ES-I3 (cell line): ENCODE data around the gene GRK3.
"Not testable (repeated sequence)": the region's sequence is repeated elsewhere in the genome, so short reads cannot be mapped to it uniquely, and the experiment has no call there.

Experiments
- H3K36me3 ChIP-seq: 2 replicates; pipeline ENCODE4 v1.6.1; 2013; ENCODE audit warnings: mild to moderate bottlenecking, low read length, control low read depth, moderate library complexity; ENCODE audit not compliant: insufficient read depth
- H3K4me1 ChIP-seq: 2 replicates; pipeline ENCODE4 v1.6.1; 2013; ENCODE audit warnings: mild to moderate bottlenecking, control low read depth, low read length; ENCODE audit not compliant: insufficient read depth
- H3K9ac ChIP-seq: 2 replicates; pipeline ENCODE4 v1.6.1; 2013; ENCODE audit warnings: low read depth, mild to moderate bottlenecking, low read length, moderate library complexity
- H3K9me3 ChIP-seq: 2 replicates; pipeline ENCODE4 v1.6.1; 2013; ENCODE audit warnings: mild to moderate bottlenecking, low read length, moderate library complexity; ENCODE audit not compliant: control insufficient read depth, insufficient read depth

Gene GRK3

DNA sequence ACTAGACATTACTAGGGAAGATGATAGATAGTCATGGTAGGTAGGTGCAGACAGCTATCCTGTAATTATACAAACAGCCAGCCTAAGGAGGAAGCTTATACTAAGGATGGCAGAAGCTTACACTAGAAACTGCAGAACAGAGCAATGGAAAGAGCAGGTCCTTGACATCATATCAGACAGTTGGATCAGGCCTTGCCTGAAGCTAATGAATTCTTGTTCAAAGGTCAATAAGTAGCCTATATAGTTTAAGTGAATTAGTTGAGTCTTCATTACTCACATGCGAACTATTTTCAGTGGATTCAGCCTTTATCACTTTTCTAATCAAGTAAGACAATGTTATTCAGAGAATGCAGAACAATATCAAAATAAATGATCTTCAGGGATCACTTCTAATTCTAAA lies 22.3 kb upstream of the GRK3 start:
- H3K9me3 ChIP-seq, result no peaks in the 10 kb centered on the region
- no peaks in the 10 kb centered on the region for H3K36me3 ChIP-seq
- peaks cover 12% of the 10 kb centered on the region; the same call in 1 of the 2 replicates for H3K4me1 ChIP-seq
- H3K9ac ChIP-seq, result no peak overlapping the region

DNA sequence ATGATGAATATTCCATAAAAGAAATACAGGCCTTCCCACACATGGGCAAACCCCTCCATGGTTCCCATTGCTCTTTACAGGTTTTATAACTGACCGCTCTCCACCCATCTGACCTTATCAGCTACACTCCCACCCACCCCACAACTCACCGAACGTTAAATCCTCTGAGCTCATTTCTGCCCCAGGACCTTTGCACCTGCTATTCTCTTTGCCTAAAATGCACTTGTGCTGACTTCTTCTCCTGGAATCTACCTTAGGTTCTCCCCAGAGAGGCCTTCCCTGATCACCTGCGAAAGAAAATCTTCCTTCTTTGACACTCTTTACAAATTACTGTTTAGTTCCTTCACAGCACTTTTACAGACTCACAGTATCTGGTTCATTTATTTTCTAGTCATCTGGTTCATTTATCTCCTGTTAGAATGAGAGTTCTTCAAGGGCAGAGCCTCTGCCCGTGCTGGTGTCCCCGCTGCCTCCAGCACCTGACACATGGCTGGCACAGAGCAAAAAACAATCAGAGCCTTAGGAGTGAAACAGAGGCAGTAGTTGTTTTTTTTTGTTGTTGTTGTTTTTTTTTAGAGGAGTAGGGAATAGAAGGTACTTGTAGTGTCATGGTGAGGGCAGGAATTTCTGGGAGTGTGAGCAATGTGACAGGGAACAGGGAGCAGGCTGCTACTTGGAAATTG lies 21.6 kb upstream of the GRK3 start:
- peaks cover 12% of the 10 kb centered on the region; the same call in 1 of the 2 replicates for H3K4me1 ChIP-seq
- H3K9ac ChIP-seq, result no peak overlapping the region
- no peaks in the 10 kb centered on the region for H3K36me3 ChIP-seq
- no peaks in the 10 kb centered on the region for H3K9me3 ChIP-seq

DNA sequence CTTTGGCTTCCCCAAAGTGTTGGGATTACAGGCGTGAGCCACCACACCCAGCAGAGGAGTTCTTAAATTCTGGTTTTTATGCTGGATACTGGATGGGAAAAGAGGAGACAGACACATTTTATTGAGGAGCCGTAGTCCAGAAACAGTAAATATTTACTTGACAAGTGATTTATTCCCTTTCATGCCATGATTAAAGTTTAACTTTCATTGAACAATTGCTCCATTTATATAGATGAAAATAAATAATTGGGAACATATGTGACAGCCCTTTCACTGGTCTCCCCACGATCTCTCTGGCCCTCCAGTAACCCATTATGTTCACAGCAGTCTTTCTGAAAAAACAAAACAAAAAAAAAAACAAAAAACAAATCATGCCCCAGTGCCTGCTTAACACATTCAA lies 19.3 kb upstream of the GRK3 start:
- Histone ChIP-seq H3K36me3 (no peaks in the 10 kb centered on the region), H3K4me1 (peaks cover 12% of the 10 kb centered on the region; the same call in 1 of the 2 replicates), H3K9ac (no peak overlapping the region), H3K9me3 (no peaks in the 10 kb centered on the region)

DNA sequence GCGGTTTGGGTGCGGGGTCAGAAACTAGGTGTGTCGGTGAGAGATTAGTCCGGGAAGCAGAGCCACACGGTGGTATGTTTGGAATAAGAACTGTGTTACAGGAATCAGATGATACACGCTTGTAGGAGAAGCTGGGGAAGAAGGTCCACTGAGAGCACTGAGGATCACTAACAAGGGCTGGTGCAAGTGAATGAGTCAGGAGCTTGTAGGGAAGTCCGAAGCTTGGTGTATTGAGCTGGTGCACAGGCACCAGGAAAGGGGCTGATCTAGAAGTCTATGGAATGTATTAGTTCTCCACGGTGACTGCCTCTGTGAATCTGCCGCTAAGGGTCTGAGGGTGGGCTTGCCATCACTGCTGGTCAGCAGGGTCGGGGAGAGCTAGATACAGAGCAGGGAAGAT lies 18.8 kb upstream of the GRK3 start:
- peaks cover 12% of the 10 kb centered on the region; the same call in 1 of the 2 replicates for H3K4me1 ChIP-seq
- H3K9ac ChIP-seq, result no peak overlapping the region
- no peaks in the 10 kb centered on the region for H3K9me3 ChIP-seq
- no peaks in the 10 kb centered on the region for H3K36me3 ChIP-seq

DNA sequence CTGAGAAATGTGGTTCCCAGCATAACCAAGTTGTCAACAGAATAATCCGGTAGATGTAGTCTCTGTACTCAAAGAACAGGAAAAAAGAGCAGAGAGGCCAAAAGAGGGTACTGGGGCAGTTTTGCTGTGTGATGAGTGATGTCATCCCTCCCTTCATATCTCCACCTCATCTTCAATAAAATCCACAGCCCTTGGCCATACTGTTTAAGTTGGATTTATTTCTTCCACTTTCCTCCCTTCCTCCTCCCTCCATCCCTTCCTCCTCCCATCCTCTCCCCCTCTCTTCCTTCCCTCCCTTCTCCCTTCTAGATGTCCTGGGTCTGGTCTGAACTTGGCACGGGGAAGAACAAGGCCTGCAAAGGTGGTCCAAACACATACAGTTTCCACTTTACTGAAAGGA lies 18.2 kb upstream of the GRK3 start:
- Histone ChIP-seq H3K36me3 (no peaks in the 10 kb centered on the region), H3K9me3 (no peaks in the 10 kb centered on the region), H3K9ac (no peak overlapping the region), H3K4me1 (peaks cover 12% of the 10 kb centered on the region; the same call in 1 of the 2 replicates)

DNA sequence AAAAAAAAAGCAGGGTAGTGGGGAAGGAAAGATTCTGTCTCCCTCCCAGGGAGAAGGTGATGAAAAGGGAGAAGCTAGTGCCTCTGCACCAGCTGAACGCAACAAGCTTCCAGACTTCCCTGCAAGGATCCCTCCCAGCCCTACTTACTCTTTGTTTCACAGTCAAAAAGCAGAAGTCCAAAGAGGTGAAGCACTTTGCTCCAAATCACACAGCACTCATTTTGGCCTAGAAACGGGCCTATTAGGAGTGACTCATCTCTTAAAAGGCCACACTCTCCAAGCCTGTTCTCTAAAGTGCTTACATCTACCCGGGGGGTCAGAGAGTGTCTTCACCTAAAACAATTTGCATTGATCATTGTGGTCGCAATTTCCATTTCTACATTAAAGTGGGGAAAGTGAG lies 17.7 kb upstream of the GRK3 start:
- no peak overlapping the region for H3K9ac ChIP-seq
- H3K36me3 ChIP-seq, result no peaks in the 10 kb centered on the region
- H3K4me1 ChIP-seq, result peaks cover 12% of the 10 kb centered on the region; the same call in 1 of the 2 replicates
- no peaks in the 10 kb centered on the region for H3K9me3 ChIP-seq

DNA sequence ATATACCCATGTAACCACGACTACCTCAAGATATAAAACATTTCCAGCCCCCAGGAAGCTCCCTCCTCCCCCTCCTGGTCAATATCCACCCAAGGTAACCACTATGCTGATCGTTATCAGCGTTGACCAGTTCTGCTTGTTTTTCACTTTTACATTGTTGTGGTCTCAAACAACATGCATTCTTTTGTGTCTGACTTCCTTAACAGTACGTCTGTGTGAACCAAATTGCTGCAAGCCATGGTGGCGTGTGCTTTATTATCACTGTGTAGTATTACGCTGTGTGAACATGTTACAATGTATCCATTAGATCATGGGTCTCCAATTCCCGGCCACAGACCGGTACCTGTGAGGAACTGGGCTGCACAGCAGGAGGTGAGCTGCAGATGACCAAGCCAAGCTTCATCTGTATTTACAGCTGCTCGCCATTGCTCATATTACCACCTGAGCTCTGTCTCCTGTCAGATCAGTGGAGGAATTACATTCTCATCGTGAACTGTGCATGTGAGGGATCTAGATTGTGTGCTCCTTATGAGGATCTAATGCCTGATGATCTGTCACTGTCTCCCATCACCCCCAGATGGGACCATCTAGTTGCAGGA lies 15.5 kb upstream of the GRK3 start:
- H3K4me1 ChIP-seq, result peaks cover 12% of the 10 kb centered on the region; the same call in 1 of the 2 replicates
- no peak overlapping the region for H3K9ac ChIP-seq
- H3K9me3 ChIP-seq, result no peaks in the 10 kb centered on the region
- H3K36me3 ChIP-seq, result no peaks in the 10 kb centered on the region

DNA sequence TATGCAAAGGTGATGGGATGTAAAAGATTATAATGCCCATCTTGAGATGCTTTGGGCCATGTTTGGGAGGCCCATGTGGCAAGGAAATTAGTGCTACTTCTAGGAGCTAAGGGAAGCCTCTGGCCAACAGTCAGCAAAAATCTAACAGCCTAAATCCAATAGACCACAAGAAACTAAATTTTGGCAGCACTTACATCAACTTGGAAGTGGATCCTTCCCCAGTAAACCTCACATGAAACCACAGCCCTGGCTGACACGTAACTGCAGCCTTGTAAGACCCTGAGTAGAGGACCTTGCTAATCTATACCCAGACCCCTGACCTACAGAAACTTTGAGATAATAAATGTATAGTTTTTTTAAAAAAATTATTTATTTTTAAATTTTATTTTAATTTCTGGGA lies 13.1 kb upstream of the GRK3 start:
- Histone ChIP-seq H3K4me1 (peaks cover 11% of the 10 kb centered on the region), H3K36me3 (no peaks in the 10 kb centered on the region), H3K9ac (no peak overlapping the region), H3K9me3 (no peaks in the 10 kb centered on the region)

DNA sequence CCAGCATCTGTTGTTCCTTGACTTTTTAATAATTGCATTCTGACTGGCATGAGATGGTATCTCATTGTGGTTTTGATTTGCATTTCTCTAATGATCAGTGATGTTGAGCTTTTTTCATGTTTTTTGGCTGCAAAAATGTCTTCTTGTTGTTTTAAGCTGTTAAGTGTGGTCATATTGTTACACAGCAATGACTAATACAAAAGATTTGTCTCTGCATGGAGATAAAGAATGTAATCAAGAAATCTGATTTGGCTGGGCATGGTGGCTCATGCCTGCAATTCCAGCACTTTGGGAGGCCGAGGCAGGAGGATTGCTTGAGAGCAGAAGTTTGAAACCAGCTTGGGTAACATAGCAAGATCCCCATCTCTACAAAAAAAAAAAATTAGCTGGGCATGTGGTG lies 12.1 kb upstream of the GRK3 start:
- H3K9ac ChIP-seq, H3K4me1 ChIP-seq, H3K9me3 ChIP-seq, H3K36me3 ChIP-seq: not testable (repeated sequence)

DNA sequence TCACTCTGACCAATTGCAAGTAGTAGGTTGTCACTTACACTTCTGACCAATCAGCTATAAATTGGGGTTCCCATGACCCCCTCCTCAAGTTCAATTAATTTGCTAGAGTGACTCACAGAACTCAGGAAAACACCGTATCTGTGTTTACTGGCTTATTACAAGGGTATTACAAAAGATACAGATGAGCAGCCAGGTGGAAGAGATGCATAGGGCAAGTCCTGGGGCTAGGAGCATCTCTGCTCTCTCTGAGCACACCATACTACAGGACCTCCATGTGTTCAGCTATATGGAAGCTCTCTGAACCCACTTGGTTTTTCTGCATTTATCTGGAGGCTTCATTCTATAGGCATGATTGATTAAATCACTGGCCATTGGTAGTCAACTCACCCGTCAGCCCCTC lies 11.3 kb upstream of the GRK3 start:
- peaks cover 5% of the 10 kb centered on the region for H3K4me1 ChIP-seq
- H3K9ac ChIP-seq, result no peak overlapping the region
- no peaks in the 10 kb centered on the region for H3K9me3 ChIP-seq

DNA sequence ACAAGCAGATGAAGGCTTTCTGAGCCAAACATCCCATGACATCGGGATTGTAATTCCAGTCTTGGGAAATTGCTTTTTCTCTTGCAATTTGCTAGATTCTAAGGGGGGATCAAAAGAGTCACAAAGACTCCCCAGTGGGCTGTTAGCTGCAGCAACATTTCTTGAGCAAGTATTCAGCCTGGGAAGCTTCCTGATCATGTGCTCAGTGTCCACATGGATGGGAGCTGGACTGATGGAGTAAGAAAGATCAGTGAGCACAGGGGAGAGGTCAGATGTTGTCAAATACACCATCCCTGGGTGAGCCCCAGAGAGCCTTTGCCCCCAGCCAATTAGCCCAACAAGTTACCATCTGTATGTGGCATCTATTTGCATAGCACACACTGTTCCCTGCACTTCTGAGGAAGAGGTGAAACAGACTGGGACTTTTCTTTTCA lies 10.2 kb upstream of the GRK3 start:
- H3K9me3 ChIP-seq, result no peaks in the 10 kb centered on the region
- peaks cover 5% of the 10 kb centered on the region for H3K4me1 ChIP-seq
- H3K36me3 ChIP-seq, result no peaks in the 10 kb centered on the region
- no peak overlapping the region for H3K9ac ChIP-seq

More for the DNA sequence above, 11.3 kb upstream of the GRK3 start:
- H3K36me3 ChIP-seq, result no peaks in the 10 kb centered on the region

DNA sequence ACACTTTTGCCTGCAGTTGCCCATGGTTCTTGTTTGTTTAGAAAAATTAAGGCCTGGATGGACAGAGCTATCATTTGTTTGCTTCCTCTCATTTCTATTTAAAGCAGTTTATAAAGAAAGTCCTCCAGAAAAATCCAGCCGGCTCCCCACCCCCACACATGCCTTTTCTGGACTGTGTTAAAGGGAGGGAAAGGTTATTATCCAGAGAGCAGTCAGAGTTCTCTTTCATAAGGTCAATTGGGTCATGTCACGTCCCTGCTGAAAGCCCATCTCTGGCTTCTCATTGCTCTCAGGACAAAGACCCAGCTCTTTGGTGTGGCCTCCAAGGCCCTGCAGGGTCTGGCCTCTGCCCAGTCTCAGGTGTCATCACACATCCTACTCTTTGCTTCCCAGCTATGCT lies 9.8 kb upstream of the GRK3 start:
- no peaks in the 10 kb centered on the region for H3K36me3 ChIP-seq
- H3K9ac ChIP-seq, result no peak overlapping the region
- H3K4me1 ChIP-seq, result peaks cover 5% of the 10 kb centered on the region
- no peaks in the 10 kb centered on the region for H3K9me3 ChIP-seq

DNA sequence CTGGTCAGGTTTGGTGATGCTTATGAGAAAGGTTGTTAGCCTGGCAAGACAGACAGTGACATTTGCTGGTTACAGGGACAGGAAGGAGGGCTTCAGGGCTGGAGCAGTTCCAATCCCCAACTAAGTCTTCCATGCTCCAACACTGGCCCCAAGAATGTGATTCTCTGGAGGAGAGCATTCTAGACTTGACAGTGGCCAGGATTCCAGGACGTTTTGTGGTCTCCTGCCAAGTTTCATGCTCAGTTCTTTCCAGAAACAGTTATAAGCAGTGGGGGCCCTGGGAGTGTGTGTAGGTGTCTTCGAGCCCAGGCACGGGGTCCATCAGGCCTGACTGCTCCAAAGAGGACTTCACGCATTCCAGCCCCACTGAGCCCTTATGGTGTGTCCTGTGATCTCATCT lies 8.9 kb upstream of the GRK3 start:
- Histone ChIP-seq H3K9ac (no peak overlapping the region), H3K9me3 (no peaks in the 10 kb centered on the region), H3K36me3 (no peaks in the 10 kb centered on the region), H3K4me1 (peaks cover 5% of the 10 kb centered on the region)

DNA sequence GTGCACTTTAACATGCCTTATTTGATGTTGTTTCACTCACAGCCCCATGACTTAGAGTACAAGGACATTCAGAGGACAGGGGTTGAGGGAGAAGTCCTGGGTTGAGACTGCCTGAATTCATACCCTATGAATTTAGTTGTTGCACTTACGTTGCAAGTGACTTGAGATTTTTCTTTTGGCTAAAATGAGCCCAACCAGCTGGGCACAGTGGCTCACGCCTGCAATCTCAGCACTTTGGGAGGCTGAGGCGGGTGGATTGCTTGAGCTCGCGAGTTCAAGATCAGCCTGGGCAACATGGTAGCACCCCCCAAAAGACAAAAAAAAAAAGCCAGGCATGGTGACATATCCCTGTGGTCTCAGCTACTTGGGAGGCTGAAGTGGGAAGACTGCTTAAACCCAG lies 7.3 kb upstream of the GRK3 start:
- Histone ChIP-seq H3K9me3 (no peaks in the 10 kb centered on the region), H3K36me3 (no peaks in the 10 kb centered on the region), H3K9ac (no peak overlapping the region), H3K4me1 (peaks cover 5% of the 10 kb centered on the region)

DNA sequence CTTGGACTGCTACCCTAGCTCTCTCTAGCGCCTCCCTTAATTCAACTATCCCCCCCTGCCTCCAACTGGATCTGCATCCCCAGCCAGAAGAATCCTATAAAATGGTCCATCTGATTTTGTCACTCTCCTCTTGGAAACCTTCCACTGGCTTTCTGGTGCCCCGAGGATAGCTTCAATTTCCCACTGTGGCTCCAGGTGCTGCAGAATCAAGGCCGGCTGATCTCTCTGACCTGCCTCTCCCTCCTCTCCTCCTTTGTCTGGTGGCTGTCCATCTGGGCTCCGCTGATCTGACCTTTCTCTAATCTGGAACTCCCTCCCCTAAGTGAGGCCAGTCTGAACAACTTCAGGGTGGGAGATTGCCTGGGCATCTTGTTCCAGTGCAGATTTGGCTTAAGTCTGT lies 6.1 kb upstream of the GRK3 start:
- H3K4me1 ChIP-seq, result peaks cover 5% of the 10 kb centered on the region

More for the DNA sequence above, 6.1 kb upstream of the GRK3 start:
- Histone ChIP-seq H3K9ac (no peak overlapping the region), H3K36me3 (no peaks in the 10 kb centered on the region), H3K9me3 (no peaks in the 10 kb centered on the region)
